HG02610 (cell line): ENCODE measurements around the gene ESR2.

Experiments
- ATAC-seq: cut with Tn5 transposase; IDR thresholded peaks from one replicate; pipeline ENCODE4 v1.9.1; 2021; ENCODE audit warnings: mild to moderate bottlenecking, moderate library complexity; ENCODE audit not compliant: unreplicated experiment

ESR2 gene

DNA sequence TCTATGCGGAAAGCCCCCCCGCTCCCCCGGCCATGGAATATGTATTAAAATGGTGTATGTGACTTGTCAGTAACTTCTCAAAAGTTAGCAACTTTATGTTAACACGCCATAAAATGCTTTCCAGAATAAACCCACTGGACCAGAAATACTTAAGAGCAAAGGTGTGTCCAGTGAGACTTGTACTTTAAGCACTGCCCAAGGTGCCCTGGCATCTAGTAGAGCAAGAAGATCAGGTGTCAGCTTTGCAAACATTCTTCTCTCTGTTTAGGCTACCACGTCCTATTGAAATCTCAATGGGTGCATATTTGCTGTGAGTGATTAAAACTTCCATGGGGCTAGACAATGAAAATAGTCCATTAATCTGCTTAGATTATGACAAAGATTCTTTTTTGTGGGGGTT lies 201.2 kb downstream of the ESR2 start:
- ATAC-seq = no peak

GRCh38 chr14:64092338-64092737 lies 201.8 kb downstream of the ESR2 start:
- no peak for ATAC-seq

GRCh38 chr14:64091217-64091616 lies 203.0 kb downstream of the ESR2 start:
- no peak for ATAC-seq

- ATAC-seq = no peak
These were observed 204.3 kb downstream of the ESR2 start for GRCh38 chr14:64089920-64090319.

DNA sequence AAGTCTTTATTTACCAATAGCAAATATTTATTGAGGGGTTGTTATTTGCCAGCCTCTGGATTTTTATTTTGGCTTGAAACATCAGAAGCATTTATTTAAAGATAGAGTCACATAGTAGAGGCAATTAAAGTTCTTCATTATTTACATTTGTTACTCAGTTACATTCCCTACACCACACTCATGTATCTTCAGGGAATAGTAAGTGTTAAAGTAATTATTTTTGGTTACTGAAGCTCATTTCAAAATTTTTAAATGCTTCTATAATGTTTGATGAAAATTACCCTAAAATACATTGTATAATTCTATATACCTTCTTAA lies 205.6 kb downstream of the ESR2 start:
- no peak for ATAC-seq

- ATAC-seq = no peak
These were observed 211.3 kb downstream of the ESR2 start for GRCh38 chr14:64082837-64083236.

- ATAC-seq = no peak
These were observed 212.9 kb downstream of the ESR2 start for GRCh38 chr14:64081174-64081746.

DNA sequence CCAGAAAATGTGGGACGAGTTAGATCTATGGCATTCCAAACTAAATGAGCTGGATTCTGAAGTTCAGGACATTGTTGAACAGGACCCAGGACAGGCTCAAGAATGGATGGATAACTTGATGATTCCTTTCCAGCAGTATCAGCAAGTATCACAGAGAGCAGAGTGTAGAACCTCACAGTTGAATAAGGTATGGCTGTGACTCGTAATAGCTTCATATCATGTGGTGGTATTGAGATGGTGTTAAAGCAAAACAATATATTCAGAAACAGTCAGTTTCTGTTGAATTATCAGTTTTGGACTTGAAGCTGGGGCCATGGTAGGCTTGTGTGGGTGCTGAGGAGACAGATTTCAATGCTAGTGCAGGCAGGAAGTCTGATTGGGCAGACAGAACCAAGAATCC lies 213.7 kb downstream of the ESR2 start:
- no peak for ATAC-seq

DNA sequence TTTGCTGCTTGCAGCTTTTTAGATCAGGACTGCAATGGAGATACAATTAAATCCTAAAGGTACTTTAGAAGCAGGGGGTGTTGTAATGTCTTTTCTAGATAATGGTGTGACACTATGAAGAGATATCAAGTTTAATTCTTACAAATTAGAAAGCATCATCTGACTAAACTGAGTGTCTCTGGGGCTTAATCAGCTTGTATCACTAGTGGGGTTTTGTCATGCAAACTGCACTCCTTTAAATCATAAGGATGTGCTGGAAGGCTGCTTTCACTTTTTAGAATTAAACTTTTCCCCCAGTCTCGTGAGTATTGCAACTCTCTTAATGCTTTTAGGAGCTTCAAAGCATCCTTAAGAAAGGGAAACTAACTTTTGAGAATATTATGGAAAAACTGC lies 218.6 kb downstream of the ESR2 start:
- no peak for ATAC-seq

DNA sequence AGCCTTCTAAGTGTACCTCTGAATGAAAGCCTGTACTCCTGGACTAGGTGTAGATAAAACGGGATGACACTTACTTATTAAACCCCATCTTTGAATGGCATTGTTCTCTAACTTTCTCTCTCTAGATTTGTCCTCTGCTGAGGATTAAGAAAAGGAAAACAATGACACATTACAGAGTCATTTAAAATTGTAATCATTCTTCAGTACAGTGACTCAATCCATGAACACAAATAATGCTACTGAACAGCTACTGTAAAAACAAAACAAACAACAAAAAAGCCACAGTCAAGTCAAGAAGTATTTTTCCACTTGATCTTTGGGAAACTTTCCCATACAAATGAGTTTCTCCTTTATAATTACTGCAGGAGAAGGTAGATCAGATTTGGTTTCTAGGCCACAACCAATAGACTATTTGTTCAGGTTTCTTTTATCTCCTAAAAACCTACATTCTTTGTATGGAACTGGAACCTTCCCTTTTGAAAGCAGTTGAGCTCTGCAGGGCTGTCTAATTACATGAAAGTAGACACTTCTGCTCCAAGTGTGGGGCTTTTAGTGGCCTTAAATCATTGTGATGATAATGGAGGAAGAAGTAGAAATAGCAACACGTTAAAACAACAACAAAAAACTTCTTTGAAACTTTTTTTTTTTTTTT lies 219.1 kb downstream of the ESR2 start:
- peak; percentile 45 for ATAC-seq

DNA sequence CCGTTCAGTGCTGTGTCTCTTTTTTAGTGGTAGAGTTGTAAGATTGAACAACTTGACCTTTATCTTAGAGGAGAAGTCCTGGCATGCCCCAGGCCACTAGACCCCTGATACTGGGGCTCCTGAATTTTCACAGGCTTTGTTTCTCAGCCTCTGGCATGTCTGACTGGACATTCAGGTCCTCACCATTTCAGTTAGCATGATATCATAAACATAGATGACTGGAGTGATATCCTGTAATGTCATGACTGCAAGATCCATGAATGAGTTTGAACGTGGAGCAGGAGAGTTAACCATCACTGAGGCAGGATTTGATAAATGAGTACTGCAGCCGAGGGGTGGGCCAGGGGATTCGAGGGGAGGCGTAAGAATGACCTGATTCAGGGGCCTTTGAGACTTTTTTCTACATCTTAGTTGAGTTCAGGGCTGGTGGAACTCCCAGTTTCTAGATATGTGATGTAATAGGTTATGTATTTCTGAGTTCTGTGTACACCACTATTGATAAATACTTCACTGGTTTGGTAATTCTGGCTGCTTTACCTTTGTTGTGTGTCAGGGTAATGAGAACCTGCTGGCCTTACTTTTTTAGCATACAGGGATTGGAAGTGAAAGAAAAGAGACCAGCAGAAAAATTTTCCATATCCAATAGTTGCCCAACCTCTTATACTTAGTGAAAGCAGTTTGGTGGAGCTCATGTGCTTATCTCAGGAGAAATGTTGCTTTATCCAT lies 224.4 kb downstream of the ESR2 start:
- no peak for ATAC-seq

- ATAC-seq = no peak
These were observed 229.7 kb downstream of the ESR2 start for GRCh38 chr14:64064447-64064846.

GRCh38 chr14:64062381-64063115 lies 231.6 kb downstream of the ESR2 start:
- ATAC-seq = no peak

DNA sequence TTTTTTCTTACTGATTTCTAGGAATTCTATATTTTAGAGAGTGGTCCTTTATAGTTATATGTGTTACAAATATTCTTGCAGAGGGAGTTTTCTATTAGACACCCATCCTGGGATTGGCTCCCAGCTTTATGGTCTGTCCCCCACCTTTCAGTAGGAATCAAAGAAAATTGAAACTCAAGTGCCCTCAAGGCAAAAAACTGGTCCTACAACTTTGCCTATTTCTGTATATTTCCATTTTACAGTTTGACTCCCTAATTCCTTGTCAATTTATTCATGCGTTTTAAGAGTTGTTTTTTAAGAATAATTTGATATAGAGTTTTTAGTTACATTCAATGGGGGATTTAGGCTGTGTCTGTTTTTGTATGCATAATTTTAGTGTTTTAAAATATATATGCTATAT lies 232.5 kb downstream of the ESR2 start:
- no peak for ATAC-seq

DNA sequence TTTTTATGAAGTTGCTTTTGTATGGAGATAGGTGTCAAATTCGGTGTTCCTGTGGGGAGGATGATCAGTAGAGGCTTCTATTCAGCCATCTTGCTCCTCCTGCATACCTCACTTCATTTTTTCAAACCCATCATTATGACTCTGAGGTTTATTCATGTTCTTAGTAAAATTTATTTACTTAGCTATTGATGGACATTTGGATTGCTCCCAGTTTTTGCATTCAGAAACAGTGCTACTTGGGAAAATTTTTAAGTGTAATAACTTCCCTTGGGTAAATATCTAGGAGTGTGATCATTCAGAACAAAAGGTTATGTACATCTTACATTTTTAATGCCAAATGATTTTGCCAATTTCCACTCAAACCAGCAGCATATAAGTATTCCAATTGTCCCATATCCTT lies 233.1 kb downstream of the ESR2 start:
- no peak for ATAC-seq

DNA sequence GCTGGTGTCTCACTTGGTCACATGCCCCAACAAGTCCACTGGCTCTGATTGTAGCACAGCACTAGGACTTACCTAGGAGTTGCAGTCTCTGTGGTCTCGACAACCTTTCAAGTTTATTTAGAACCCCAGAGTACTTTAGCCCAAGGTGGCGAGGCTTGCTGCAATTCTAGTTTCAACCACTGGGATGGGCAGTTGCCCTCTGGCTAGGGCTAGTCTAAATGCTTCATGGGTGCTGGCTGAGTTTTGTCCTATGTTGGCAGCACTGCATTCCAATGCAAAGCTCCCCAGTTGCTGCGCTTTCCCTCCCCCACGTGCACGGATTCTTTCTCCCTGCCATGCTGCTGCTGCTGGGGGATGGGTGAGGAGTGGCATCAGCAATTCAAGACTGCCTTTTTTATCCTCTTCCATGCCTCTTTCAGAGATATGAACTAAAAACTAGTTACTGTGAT lies 233.5 kb downstream of the ESR2 start:
- no peak for ATAC-seq

DNA sequence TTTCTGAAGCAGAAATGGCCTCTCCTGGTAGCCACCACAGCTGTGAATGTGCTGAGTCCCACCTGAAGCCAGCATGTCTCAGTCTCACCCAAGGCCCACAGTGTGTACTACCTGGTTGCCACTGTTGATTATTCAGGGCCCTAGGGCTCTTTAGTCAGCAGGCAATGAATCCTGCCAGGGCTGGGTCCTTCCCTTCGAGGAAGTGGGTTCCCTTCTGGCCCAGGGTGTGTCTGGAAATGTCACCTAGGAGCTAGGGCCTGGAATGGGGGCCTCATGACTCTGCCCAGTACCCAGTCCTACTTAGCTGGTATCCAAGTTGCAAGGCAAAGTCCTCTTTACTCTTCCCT lies 234.0 kb downstream of the ESR2 start:
- ATAC-seq = no peak

DNA sequence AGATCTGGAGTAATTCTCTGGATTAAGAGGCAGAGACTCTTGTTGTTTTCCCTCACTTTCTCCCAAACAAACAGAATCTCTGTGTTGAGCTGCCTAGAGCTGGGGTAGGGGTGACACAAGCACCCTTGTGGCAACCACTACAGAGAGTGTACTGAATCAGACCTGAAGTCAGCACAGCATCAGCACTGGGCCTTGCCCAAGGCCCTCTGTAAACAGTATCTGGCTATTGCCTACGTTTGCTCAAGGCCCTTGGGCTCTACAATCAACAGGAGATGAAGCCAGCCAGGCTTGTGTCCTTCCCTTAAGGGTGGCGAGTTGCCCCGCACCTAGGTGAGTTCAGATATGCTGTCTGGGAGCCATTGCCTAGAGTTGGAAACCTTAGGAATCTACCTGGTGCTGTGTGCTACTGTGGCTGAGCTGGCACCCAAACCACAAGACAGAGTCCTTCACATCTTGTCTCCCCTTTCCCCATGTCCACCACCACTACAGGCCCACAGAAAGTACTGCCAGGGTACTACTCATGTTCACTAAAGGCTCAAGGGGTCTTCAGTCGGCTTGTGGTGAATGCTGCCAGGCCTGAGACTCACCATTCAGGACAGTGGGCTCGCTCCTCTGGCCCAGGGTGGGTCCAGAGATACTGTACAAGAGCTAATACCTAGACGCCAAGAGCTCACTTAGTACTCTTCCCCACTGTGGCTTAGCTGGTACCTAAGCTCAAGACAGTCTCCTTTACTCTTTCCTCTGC lies 234.5 kb downstream of the ESR2 start:
- no peak for ATAC-seq

GRCh38 chr14:64053694-64054669 lies 240.2 kb downstream of the ESR2 start:
- ATAC-seq = no peak
